A673 (cell line): ENCODE measurements around the gene CNNM4. TPM values are rescaled to one million over a fixed set of nuclear protein-coding genes. Genes with fewer than 3 reads are reported as not detected.

Source experiments
- BruUV-seq: library from RNA; stranded (reverse); fragments of 400-500 nt; replicated peaks from 2 replicates; lab custom pipeline; 2021; lab: Mats Ljungman, UMichigan
- CTCF ChIA-PET: fragments of 300-600 bp; sonication (Branson Sonifier 250); formaldehyde crosslinking; loops from one replicate; lab custom pipeline; 2022; ENCODE audit warnings: antibody characterized with exemption; lab: Charles Lee
- POLR2A ChIA-PET: fragments of 300-600 bp; sonication (Branson Sonifier 250); formaldehyde crosslinking; loops from one replicate; lab custom pipeline; 2022; ENCODE audit warnings: antibody characterized with exemption; ENCODE audit not compliant: low non-redundant PET; lab: Charles Lee
- DNase-seq: peaks from one replicate; pipeline ENCODE4 v3.0.0-alpha.2; 2015; ENCODE audit warnings: low spot score
- H3K27ac ChIP-seq: fragments of 200-600 bp; sonication (generic); 2 replicates; pipeline ENCODE4 v1.5.1; 2016; ENCODE audit warnings: mixed run types, low read depth, mild to moderate bottlenecking, mixed read lengths, antibody characterized with exemption, low read length; ENCODE audit not compliant: poor library complexity, severe bottlenecking
- H3K27me3 ChIP-seq: fragments of 200-600 bp; sonication (generic); replicated peaks from 2 replicates; pipeline ENCODE4 v1.6.1; 2017; ENCODE audit warnings: mixed run types, low read depth, mild to moderate bottlenecking, mixed read lengths, antibody characterized with exemption, low read length; ENCODE audit not compliant: insufficient read depth, poor library complexity
- H3K36me3 ChIP-seq: fragments of 200-600 bp; sonication (generic); 2 replicates; pipeline ENCODE4 v1.6.1; 2016; ENCODE audit warnings: mixed run types, mild to moderate bottlenecking, mixed read lengths, antibody characterized with exemption, low read length; ENCODE audit not compliant: insufficient read depth, poor library complexity, severe bottlenecking
- H3K4me1 ChIP-seq: fragments of 200-600 bp; sonication (generic); 2 replicates; pipeline ENCODE4 v1.6.1; 2017; ENCODE audit warnings: mixed run types, mild to moderate bottlenecking, mixed read lengths, antibody characterized with exemption, low read length; ENCODE audit not compliant: insufficient read depth, poor library complexity, severe bottlenecking
- H3K4me3 ChIP-seq: fragments of 200-600 bp; sonication (generic); 2 replicates; pipeline ENCODE4 v1.5.1; 2016; ENCODE audit warnings: low read depth, mixed run types, mild to moderate bottlenecking, mixed read lengths, low read length; ENCODE audit not compliant: poor library complexity, severe bottlenecking
- H3K9me3 ChIP-seq: fragments of 200-600 bp; sonication (generic); 2 replicates; pipeline ENCODE4 v1.6.1; 2016; ENCODE audit warnings: mixed run types, low read depth, mild to moderate bottlenecking, mixed read lengths, antibody characterized with exemption, low read length; ENCODE audit not compliant: poor library complexity, severe bottlenecking
- EZH2 ChIP-seq: fragments of 200-600 bp; sonication (generic); IDR thresholded peaks from 2 replicates; pipeline ENCODE4 v1.6.1; 2017; ENCODE audit warnings: borderline replicate concordance, low read depth, mild to moderate bottlenecking, mixed read lengths, antibody characterized with exemption, low read length; ENCODE audit not compliant: poor library complexity, severe bottlenecking
- intact Hi-C: fragments of 100-400 bp; cut with micrococcal nuclease; formaldehyde crosslinking; loops from one replicate; pipeline ENCODE4 v1.10.0; 2022; ENCODE audit not compliant: unreplicated experiment
- total RNA-seq: library from RNA; stranded (reverse); gene quantifications from 2 replicates; pipeline ENCODE4 v1.2.3, GENCODE V29; 2021
- TF ChIP-seq, protein P1 (sequence below): fragments of 300-800, 200-600 bp; sonication (generic); conservative IDR thresholded peaks from 2 replicates; pipeline ENCODE4 v1.5.1; 2017; ENCODE audit warnings: low read depth, mild to moderate bottlenecking, antibody characterized with exemption, low read length, moderate library complexity, mixed read lengths

CNNM4 gene
- total RNA-seq, 1 experiment from 2014 or later = 16.3 TPM

GRCh38 chr2:96826546-96827278, 66.0 kb downstream of the CNNM4 start:
- Histone ChIP-seq H3K9me3 (no peaks in the 10 kb centered on the region), H3K36me3 (peaks cover 25% of the 10 kb centered on the region), H3K4me1 (no peaks in the 10 kb centered on the region), H3K27me3 (no peaks in the 10 kb centered on the region), H3K4me3 (no peak overlapping the region), H3K27ac (no peak overlapping the region)
- intact Hi-C loops = no loop called here
- POLR2A ChIA-PET = no interaction called here
- CTCF ChIA-PET = no interaction called here
- BruUV-seq = no TSS peak
- DNase-seq = no peak
- TF ChIP-seq, protein P1, sequence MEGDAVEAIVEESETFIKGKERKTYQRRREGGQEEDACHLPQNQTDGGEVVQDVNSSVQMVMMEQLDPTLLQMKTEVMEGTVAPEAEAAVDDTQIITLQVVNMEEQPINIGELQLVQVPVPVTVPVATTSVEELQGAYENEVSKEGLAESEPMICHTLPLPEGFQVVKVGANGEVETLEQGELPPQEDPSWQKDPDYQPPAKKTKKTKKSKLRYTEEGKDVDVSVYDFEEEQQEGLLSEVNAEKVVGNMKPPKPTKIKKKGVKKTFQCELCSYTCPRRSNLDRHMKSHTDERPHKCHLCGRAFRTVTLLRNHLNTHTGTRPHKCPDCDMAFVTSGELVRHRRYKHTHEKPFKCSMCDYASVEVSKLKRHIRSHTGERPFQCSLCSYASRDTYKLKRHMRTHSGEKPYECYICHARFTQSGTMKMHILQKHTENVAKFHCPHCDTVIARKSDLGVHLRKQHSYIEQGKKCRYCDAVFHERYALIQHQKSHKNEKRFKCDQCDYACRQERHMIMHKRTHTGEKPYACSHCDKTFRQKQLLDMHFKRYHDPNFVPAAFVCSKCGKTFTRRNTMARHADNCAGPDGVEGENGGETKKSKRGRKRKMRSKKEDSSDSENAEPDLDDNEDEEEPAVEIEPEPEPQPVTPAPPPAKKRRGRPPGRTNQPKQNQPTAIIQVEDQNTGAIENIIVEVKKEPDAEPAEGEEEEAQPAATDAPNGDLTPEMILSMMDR = no peak
- no peak for TF ChIP-seq EZH2

DNA sequence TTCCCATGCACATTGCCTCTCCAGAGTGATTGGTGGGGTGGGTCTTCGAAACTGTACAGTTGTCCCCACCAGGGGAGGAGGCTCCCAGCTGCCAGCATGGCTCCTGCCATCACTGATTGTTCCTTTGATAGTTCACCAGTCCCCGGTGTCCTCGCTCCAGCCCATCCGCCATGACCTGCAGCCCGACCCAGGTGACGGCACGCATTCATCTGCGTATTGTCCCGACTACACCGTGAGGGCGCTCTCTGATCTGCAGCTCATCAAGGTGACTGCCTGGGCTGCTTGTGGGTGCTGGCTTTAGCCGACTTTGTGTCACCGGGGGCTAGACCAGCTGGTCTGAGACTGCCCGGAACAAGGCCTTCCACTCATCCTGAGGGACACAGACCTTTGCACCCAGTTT, 67.7 kb downstream of the CNNM4 start:
- Histone ChIP-seq H3K4me1 (no peaks in the 10 kb centered on the region), H3K36me3 (peaks cover 42% of the 10 kb centered on the region), H3K27me3 (no peaks in the 10 kb centered on the region), H3K4me3 (no peak overlapping the region), H3K27ac (no peak overlapping the region), H3K9me3 (no peaks in the 10 kb centered on the region)
- no TSS peak for BruUV-seq
- CTCF ChIA-PET = interaction anchor here (0.7 kb wide), 1 partner anchor 131 kb away, joined by 3 read pairs; no protein-coding TSS in a partner anchor
- POLR2A ChIA-PET = interaction anchor here (0.6 kb wide), 1 partner anchor 40 kb away, joined by 3 read pairs; no protein-coding TSS in a partner anchor
- intact Hi-C loops = no loop called here
- TF ChIP-seq, protein P1 = no peak
- TF ChIP-seq EZH2 = no peak
- no peak for DNase-seq

- Histone ChIP-seq H3K9me3 (no peaks in the 10 kb centered on the region), H3K4me1 (no peaks in the 10 kb centered on the region), H3K27me3 (no peaks in the 10 kb centered on the region), H3K36me3 (peaks cover 43% of the 10 kb centered on the region), H3K27ac (no peak overlapping the region), H3K4me3 (no peak overlapping the region)
- no TSS peak for BruUV-seq
- DNase-seq = no peak
- ChIA-PET POLR2A (interaction anchor here (0.6 kb wide), 1 partner anchor 40 kb away, joined by 3 read pairs; no protein-coding TSS in a partner anchor), CTCF (interaction anchor here (0.7 kb wide), 1 partner anchor 131 kb away, joined by 3 read pairs; no protein-coding TSS in a partner anchor)
- TF ChIP-seq EZH2 = no peak
- TF ChIP-seq, protein P1 = no peak
- intact Hi-C loops = no loop called here
These were observed 68.2 kb downstream of the CNNM4 start for GRCh38 chr2:96828874-96829273.
